Nephron progenitor cell (in vitro differentiated cells): ENCODE data around the gene PHRF1.
A peak's percentile ranks its signal among the peaks of the same experiment; 100 is the strongest.

Source experiments
- DNase-seq: peaks from one replicate; pipeline ENCODE4 v3.0.0; 2021
- H3K27ac Mint-ChIP-seq: 2 replicates; pipeline ENCODE4 v1.8.0; 2021; ENCODE audit warnings: mild to moderate bottlenecking, moderate library complexity, mixed read lengths
- H3K27me3 Mint-ChIP-seq: 2 replicates; pipeline ENCODE4 v1.8.0; 2021; ENCODE audit warnings: mild to moderate bottlenecking, low read depth, mixed read lengths; ENCODE audit not compliant: poor library complexity
- H3K36me3 Mint-ChIP-seq: 2 replicates; pipeline ENCODE4 v1.8.0; 2021; ENCODE audit warnings: low read depth, mixed read lengths
- H3K4me1 Mint-ChIP-seq: 2 replicates; pipeline ENCODE4 v1.8.0; 2021; ENCODE audit warnings: mixed read lengths
- H3K4me3 Mint-ChIP-seq: 2 replicates; pipeline ENCODE4 v1.8.0; 2021; ENCODE audit warnings: mild to moderate bottlenecking, moderate library complexity, mixed read lengths
- H3K9me3 Mint-ChIP-seq: 2 replicates; pipeline ENCODE4 v1.8.0; 2021; ENCODE audit warnings: mild to moderate bottlenecking, moderate library complexity, mixed read lengths
- CTCF ChIP-seq: fragments of 200-600 bp; sonication (generic); IDR thresholded peaks from 2 replicates; pipeline ENCODE4 v1.5.0; 2021; ENCODE audit warnings: antibody characterized with exemption

The PHRF1 gene

GRCh38 chr11:608791-609251 lies 32.6 kb downstream of the PHRF1 start:
- Mint-ChIP-seq H3K36me3 (peaks cover 34% of the 10 kb centered on the region), H3K4me1 (peaks cover 17% of the 10 kb centered on the region), H3K27me3 (no peaks in the 10 kb centered on the region), H3K4me3 (no peak overlapping the region), H3K9me3 (no peaks in the 10 kb centered on the region), H3K27ac (peak overlapping the region; percentile 94)
- no peak for DNase-seq
- no peak for TF ChIP-seq CTCF

DNA sequence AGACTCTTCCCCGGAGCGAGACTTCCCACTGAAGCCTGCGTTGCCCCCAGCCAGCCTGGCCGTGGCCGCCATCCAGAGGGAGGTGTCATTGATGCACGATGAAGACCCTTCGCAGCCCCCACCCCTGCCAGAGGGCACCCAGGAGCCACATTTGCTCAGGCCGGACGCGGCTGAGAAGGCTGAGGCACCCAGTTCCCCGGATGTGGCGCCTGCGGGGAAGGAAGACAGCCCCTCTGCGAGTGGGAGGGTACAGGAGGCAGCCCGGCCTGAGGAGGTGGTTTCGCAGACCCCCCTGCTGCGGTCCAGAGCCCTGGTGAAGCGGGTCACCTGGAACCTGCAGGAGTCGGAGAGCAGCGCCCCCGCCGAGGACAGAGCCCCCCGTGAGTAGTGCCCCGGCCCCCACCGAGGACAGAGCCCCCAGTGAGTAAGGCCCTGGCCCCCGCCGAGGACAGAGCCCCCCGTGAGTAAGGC lies 33.1 kb downstream of the PHRF1 start:
- TF ChIP-seq CTCF, result no peak
- Mint-ChIP-seq H3K27ac (peak overlapping the region; percentile 61), H3K36me3 (peaks cover 28% of the 10 kb centered on the region), H3K4me1 (peaks cover 17% of the 10 kb centered on the region), H3K4me3 (no peak overlapping the region), H3K9me3 (no peaks in the 10 kb centered on the region), H3K27me3 (no peaks in the 10 kb centered on the region)
- DNase-seq, result no peak

DNA sequence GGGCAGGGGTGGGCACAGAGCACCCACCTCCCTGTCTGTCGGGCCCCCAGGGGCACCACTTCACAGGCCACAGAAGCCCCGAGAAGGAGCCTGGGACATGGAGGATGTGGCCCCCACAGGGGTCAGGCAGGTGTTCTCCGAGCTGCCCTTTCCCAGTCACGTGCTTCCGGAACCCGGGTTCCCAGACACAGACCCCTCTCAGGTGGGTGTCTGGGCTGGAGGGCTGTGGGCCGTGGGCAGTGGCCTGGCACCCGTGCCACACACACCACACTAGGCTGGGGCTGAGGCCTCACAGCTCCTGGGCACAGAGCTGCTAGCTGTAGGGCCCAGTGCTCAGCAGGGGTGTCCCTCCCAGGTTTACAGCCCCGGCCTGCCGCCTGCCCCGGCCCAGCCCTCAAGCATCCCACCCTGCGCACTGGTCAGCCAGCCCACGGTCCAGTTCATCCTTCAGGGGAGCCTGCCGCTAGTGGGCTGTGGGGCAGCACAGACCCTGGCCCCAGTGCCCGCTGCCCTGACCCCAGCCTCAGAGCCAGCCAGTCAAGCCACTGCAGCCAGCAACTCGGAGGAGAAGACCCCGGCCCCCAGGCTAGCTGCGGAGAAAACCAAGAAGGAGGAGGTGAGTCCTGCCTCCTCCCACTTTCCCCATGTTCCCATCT lies 34.0 kb downstream of the PHRF1 start:
- Mint-ChIP-seq H3K27me3 (no peaks in the 10 kb centered on the region), H3K27ac (no peak overlapping the region), H3K4me1 (peaks cover 17% of the 10 kb centered on the region), H3K9me3 (no peaks in the 10 kb centered on the region), H3K4me3 (no peak overlapping the region), H3K36me3 (peaks cover 22% of the 10 kb centered on the region)
- TF ChIP-seq CTCF, result no peak
- no peak for DNase-seq

DNA sequence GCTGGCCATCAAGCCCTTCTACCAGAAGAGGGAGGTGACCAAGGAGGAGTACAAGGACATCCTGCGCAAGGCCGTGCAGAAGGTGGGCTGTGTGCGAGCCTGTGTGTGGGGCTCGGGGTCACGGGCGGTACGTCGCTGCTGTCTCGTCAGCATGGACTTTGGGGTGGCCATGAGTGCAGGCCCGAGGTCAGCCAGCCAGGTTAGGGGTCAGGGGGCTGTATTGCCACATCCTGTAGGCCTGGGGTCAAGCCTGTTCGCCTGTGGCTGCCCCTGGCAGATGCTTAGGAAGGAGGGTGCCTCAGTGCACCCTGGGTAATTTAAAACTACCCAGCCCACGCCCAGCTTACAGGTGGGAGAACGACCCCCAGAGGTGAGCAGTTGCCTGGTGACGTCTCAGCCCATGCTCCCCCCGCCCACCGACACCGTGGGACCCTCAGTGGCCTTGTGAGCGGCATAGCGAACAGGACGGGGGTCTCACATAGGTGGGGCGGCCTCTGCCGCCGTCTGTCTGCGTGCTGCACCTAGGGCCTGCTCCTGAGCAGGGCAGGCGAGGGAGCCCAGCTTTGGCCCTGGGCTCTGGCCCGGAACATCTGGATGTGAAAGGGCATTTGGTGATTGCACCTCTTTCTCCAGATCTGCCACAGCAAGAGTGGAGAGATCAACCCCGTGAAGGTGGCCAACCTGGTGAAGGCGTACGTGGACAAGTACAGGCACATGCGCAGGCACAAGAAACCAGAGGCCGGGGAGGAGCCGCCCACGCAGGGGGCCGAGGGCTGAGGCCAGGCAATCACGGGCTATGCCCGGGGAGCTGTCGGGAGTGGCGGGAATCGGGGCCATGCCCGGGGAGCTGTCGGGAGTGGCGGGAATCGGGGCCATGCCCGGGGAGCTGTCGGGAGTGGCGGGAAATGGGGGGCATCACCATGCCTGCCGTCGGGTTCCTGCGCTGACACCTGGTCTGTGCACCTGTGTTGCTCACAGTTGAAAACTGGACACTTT lies 35.0 kb downstream of the PHRF1 start:
- H3K9me3 Mint-ChIP-seq, result no peaks in the 10 kb centered on the region
- no peak for TF ChIP-seq CTCF
- no peak for DNase-seq
- no peak overlapping the region for H3K4me3 Mint-ChIP-seq
- H3K27me3 Mint-ChIP-seq, result no peaks in the 10 kb centered on the region
- H3K4me1 Mint-ChIP-seq, result peaks cover 22% of the 10 kb centered on the region
- H3K36me3 Mint-ChIP-seq, result peaks cover 22% of the 10 kb centered on the region
- peak overlapping the region; percentile 64 for H3K27ac Mint-ChIP-seq

DNA sequence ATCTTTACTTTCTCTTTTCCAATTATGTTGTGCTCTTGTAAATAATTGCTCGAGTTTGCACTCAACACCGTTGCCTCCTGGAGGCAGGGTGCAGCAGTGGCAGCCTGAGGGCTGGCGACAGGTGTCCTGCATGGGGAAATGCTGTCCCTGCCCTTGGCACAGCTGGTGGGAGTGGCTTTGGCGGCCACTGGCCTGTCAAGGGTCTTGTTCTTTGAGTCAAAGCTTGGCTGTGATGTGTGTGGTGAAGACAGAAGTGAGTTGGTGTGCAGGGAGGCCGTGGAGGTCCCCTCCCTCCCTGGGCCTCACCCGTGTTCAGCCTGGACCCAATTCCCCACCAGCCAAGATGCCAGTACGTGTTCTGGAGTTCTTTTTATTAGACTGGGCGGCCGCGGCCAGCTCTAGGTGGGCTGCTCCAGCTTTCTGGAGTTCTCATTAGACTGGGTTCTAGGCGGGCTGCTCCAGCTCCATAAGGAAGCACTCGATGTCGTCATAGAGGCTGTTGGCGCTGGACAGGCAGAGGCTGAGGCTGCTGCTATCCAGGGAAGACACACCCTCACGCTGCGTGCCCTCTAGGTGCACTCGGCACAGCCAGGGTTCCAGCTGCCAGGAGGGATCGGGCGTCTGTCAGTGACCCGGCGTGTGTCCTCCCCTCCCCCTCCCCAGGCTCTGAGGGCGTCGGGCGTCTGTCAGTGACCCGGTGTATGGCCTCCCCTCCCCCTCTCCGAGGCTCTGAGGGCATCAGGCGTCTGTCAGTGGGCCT lies 36.1 kb downstream of the PHRF1 start:
- H3K27me3 Mint-ChIP-seq, result no peaks in the 10 kb centered on the region

More for the DNA sequence above, 36.1 kb downstream of the PHRF1 start:
- Mint-ChIP-seq H3K27ac (peak overlapping the region; percentile 78), H3K4me3 (peak overlapping the region; percentile 45), H3K9me3 (no peaks in the 10 kb centered on the region), H3K36me3 (peaks cover 17% of the 10 kb centered on the region), H3K4me1 (peaks cover 23% of the 10 kb centered on the region)
- DNase-seq, result no peak
- no peak for TF ChIP-seq CTCF
